Body of pancreas (tissue), 4 donors: ENCODE results near the gene BRME1. TPM values are rescaled to one million over a fixed set of nuclear protein-coding genes. Genes with fewer than 3 reads are reported as not detected.
A peak's percentile ranks its signal among the peaks of the same experiment; 100 is the strongest.

Source experiments
- ATAC-seq: fragments of 150-250 bp; one replicate; pipeline ENCODE4 v1.9.1; 2016
- DNase-seq, 4 donors: peaks; one replicate each; pipeline ENCODE4 v3.0.0-alpha.2; 2019
- H3K27ac ChIP-seq, 4 donors: fragments of 200-600 bp; sonication (generic); 1 replicate in 3 of 4; 2 replicates in 1 of 4; pipeline versions ENCODE4 v1.5.1 to v1.6.1; 2016 to 2019; ENCODE audit warnings: mild to moderate bottlenecking in 1 of 4, mixed read lengths in 1 of 4, moderate library complexity in 1 of 4
- H3K27me3 ChIP-seq, 2 donors: fragments of 200-600 bp; sonication (generic); one replicate each; pipeline ENCODE4 v1.6.0; 2016; ENCODE audit warnings: mild to moderate bottlenecking in 1 of 2
- H3K36me3 ChIP-seq, 2 donors: fragments of 200-600 bp; sonication (generic); replicated peaks in 1 of 2; 2 replicates each; pipeline ENCODE4 v1.5.1; 2016; ENCODE audit warnings: low read depth in 2 of 2; ENCODE audit not compliant: insufficient read depth in 1 of 2
- H3K4me1 ChIP-seq: fragments of 200-600 bp; sonication (generic); one replicate; pipeline ENCODE4 v1.6.0; 2016
- H3K4me3 ChIP-seq, 2 donors: fragments of 200-600 bp; sonication (generic); 1 replicate in 1 of 2; 2 replicates in 1 of 2; pipeline ENCODE4 v1.5.1; 2016 to 2019
- H3K9me3 ChIP-seq, 3 donors: fragments of 200-600 bp; sonication (generic); 1 replicate in 2 of 3; 2 replicates in 1 of 3; pipeline ENCODE4 v1.5.1; 2016
- POLR2A ChIP-seq, 3 donors: fragments of 450-650 bp; IDR thresholded peaks; one replicate each; pipeline ENCODE4 v1.6.1; 2016; ENCODE audit warnings: antibody characterized with exemption in 3 of 3, mild to moderate bottlenecking in 2 of 3
- WGBS, 2 donors: methylation state at CpG; one replicate each; pipeline ENCODE4 v1.1.5; 2017; 5-methylcytosine and 5-hydroxymethylcytosine counted together
- intact Hi-C: fragments of 100-400 bp; cut with DNase I; formaldehyde crosslinking; loops from one replicate; pipeline ENCODE4 v1.15.1; 2023
- microRNA counts, 2 donors: library from miRNA; unstranded; fragments of <30 nt; microRNA quantifications; one replicate each; lab custom pipeline; 2017
- microRNA-seq, 2 donors: library from miRNA; unstranded; fragments of <30 nt; microRNA quantifications; one replicate each; pipeline ENCODE4, GENCODE V29; 2016; ENCODE audit warnings: borderline number of aligned reads in 2 of 2, borderline replicate concordance in 2 of 2
- small RNA-seq: library from RNA; depleted of rRNA; stranded (forward); fragments of <200 nt; gene quantifications from one replicate; pipeline ENCODE3, GENCODE V24; 2016
- total RNA-seq, 2 donors: library from RNA; depleted of rRNA; stranded (reverse); fragments of >200 nt; gene quantifications; one replicate each; pipeline ENCODE4 v1.1.0, GENCODE V29; 2016
- TF ChIP-seq, protein P1 (sequence below), 7 experiments: fragments of 450-650 bp in 4 of 7; fragments of 200-600 bp in 3 of 7; sonication (generic) in 3 of 7; IDR thresholded peaks; one replicate each; pipeline ENCODE4 v1.5.1; 2016 to 2019; ENCODE audit warnings: antibody characterized with exemption in 7 of 7

Gene BRME1
- total RNA-seq, 2 donors from 2014 or later: 3.0 to 4.9 TPM

DNA sequence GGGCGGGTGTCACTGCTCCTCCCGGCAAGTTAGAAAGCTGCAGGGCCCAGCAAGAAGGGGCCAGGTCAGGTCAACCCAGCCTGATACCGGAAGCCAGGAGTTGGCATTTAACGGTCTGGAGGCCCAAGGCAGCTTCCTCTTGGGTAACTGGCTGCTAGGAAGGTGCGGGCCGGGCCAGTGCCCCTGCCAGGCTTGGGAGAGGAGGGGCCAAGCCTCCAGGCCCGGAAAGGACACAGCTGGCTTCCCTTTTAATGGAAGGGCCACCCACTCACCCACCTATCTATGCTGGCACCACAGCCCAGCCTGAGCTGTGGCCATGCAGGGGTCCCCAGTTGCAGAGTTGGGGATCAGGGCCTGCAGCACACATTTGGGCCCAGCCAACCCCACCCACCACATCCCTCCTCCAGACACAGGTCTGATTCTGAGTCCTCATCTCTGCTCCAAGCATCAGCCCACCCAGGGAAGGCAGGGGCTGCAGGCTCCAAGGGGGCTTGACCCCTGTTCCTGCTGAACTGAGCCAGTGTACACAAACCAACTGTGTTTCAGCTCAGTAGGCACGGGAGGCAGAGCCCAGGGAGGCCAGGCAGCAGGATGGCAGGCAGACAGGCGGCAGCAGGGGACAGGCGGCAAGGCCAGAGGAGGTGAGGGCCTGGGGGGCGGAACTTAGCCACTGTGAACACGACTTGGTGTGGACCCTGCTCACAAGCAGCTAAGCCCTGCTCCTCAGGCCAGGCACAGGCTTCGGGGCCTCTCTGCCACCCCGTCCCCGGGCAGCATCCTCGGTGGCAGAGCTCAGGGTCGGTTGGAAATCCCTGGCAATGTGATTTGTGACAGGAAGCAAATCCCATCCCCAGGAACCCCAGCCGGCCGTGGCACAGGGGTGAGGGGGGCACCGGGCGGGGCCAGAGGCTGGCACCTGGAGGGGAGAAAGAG lies 69.9 kb downstream of the BRME1 start:
- 57 to 76% methylated on average over 7 to 20 of the region's 21 CpGs for WGBS, 2 donors
- peaks cover 0 to 4% of the 10 kb centered on the region in 2 donors for H3K36me3 ChIP-seq
- peak overlapping the region in 2 of 4 donors; percentile 71 to 95 for H3K27ac ChIP-seq
- ATAC-seq (no peak), DNase-seq (peak in 1 of 4 donors; percentile 65)
- H3K4me1 ChIP-seq: peaks cover 61% of the 10 kb centered on the region
- no peak overlapping the region for H3K4me3 ChIP-seq
- intact Hi-C loops: no loop called here
- TF ChIP-seq, protein P1, sequence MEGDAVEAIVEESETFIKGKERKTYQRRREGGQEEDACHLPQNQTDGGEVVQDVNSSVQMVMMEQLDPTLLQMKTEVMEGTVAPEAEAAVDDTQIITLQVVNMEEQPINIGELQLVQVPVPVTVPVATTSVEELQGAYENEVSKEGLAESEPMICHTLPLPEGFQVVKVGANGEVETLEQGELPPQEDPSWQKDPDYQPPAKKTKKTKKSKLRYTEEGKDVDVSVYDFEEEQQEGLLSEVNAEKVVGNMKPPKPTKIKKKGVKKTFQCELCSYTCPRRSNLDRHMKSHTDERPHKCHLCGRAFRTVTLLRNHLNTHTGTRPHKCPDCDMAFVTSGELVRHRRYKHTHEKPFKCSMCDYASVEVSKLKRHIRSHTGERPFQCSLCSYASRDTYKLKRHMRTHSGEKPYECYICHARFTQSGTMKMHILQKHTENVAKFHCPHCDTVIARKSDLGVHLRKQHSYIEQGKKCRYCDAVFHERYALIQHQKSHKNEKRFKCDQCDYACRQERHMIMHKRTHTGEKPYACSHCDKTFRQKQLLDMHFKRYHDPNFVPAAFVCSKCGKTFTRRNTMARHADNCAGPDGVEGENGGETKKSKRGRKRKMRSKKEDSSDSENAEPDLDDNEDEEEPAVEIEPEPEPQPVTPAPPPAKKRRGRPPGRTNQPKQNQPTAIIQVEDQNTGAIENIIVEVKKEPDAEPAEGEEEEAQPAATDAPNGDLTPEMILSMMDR (IDR thresholded peaks at IDR 0.05): no peak
- TF ChIP-seq POLR2A (IDR thresholded peaks at IDR 0.05): peak in 1 of 3 donors; percentile 4
- no peaks in the 10 kb centered on the region for H3K9me3 ChIP-seq
- no peaks in the 10 kb centered on the region for H3K27me3 ChIP-seq

DNA sequence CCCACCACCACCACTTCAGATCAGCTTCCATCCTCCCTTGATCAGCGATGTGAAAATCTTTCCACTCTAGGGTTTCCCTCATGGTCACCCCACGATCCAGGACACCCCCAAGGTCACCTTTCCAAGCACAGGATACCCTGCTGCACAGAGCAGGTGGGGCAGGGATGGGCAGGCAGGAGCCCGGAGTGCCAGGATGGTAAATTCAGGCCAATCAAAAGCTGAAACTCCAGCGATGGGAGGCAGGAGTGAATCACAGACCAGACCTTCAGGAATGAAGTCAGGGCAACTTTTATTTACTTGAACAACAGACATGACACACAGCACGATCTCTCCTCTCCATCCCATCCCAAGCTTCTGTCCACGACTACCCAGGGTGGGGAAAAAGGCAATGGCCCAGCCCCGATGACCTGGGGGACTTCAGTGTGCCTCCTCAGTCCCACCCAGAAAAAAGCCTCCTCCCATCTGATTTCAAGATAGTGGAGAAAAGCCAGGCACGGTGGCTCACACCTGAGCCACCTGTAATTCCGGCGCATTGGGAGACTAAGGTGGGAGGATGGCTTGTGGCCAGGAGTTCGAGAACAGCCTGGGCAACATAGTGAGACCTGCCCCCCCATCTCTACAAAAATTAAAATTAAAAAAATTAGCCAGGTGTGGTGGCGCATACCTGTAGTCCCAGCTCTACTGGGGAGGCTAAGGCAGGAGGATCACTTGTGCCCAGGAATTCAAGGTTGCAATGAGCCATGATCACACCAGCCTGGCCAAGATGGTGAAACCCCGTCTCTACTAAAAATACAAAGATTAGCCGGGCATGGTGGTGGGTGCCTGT lies 71.5 kb downstream of the BRME1 start:
- Histone ChIP-seq H3K4me1 (peaks cover 45% of the 10 kb centered on the region), H3K4me3 (no peak overlapping the region), H3K36me3 (peaks cover 0 to 4% of the 10 kb centered on the region in 2 donors), H3K27ac (peak overlapping the region in 3 of 4 donors; percentile 42 to 79 (median 74)), H3K27me3 (no peaks in the 10 kb centered on the region), H3K9me3 (no peaks in the 10 kb centered on the region)
- ATAC-seq (no peak), DNase-seq (no peak)
- intact Hi-C loops: no loop called here
- no peak for TF ChIP-seq POLR2A (IDR thresholded peaks at IDR 0.05)
- TF ChIP-seq, protein P1 (IDR thresholded peaks at IDR 0.05): no peak
- 63 to 65% methylated on average over 13 to 14 of the region's 14 CpGs for WGBS, 2 donors

DNA sequence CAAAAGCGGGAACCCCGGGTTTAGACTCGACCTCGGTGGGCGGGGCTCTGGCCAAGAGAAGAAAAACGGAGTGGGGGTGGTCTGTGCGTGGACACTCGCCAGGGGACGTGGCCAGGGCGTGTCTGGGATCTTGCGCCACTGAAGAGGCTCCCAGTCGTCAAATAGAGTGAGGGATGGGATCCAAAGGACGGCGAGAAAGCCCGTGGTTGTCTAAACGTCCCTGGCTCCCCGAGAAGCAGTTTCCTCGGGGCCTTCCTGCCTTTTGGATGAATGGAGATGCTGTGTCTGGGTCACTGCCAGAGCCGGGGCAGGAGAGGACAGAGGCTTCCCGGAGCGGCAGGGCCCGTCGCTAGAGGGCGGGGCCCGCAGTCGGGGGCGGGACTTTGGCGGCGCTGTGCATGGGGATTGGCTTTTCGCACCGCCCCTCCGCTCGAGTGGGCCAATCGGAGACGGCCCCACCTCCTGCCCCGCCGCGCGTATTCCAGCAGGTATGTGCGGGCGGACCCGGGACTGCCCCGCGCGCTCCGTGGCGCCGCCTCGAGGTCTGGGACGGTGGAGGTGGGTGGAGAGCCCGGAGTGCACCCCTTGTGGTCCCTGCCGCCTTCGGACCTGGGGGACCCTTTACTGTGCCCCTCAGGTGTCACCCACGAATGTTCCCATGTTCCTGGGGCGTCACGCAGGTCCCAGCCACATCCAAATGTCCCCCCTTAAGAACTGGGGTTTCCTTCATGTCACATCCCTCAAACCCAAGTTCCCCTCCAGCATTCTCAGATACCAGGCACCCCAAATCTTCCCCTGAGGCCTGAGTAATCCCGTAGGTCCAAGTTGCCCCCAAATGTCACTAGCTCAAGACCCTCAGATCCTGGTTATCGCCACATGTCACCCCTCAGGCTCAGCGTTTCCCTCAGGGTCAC lies 72.3 kb downstream of the BRME1 start:
- intact Hi-C loops: no loop called here
- WGBS, 2 donors: 5 to 8% methylated on average over 33 to 59 of the region's 59 CpGs
- DNase-seq: peak; percentile 95 to 96 (median 96)
- peak; percentile 96 for ATAC-seq
- H3K4me3 ChIP-seq: no peak overlapping the region
- no peaks in the 10 kb centered on the region for H3K9me3 ChIP-seq
- peaks cover 0 to 4% of the 10 kb centered on the region in 2 donors for H3K36me3 ChIP-seq
- no peaks in the 10 kb centered on the region for H3K27me3 ChIP-seq
- TF ChIP-seq, protein P1 (IDR thresholded peaks at IDR 0.05): peak; percentile 35 to 62 (median 43)
- peak in 2 of 3 donors; percentile 26 to 30 for TF ChIP-seq POLR2A (IDR thresholded peaks at IDR 0.05)
- peak overlapping the region; percentile 5 to 79 (median 58) for H3K27ac ChIP-seq
- peaks cover 36% of the 10 kb centered on the region for H3K4me1 ChIP-seq

MicroRNAs encoded within 50 kb of the gene (microRNA counts, 767-probe panel; counts per million panel counts)
- microRNA hsa-miR-181c-5p (lab: Ali Mortazavi, UCI): 0 to 736 counts per million in 2 donors
- 7,024 to 11,841 counts per million in 2 donors for microRNA hsa-miR-23a-3p (lab: Ali Mortazavi, UCI)
- 4,153 to 8,493 counts per million in 2 donors for microRNA hsa-miR-24-3p (lab: Ali Mortazavi, UCI)
- 0 to 736 counts per million in 2 donors for microRNA hsa-miR-27a-3p (lab: Ali Mortazavi, UCI)

Small RNAs within 50 kb of the gene (microRNA-seq; reads per million reads assigned to microRNA genes)
- gene MIR181C (239 to 500 reads per million in 2 donors), gene MIR181D (181 to 265 reads per million in 2 donors)

Small RNAs within 50 kb of the gene (small RNA-seq; reads per million reads assigned to genes)
- gene MIR181C (86.8 reads per million, percentile 96 among the genes with 10 or more reads in this experiment), gene MIR181D (43.9 reads per million, percentile 95 among the genes with 10 or more reads in this experiment)

Other genes with a start within 250 kb of the BRME1 start
- gene MRI1, start 141.6 kb downstream of the BRME1 start, total RNA-seq: 10 to 100 TPM; 69.0 to 82.7 TPM
- gene C19orf53, start 131.7 kb downstream of the BRME1 start, total RNA-seq: 100 to 1,000 TPM in 1 of 2 donors, 10 to 100 TPM in 1; 47.7 to 103 TPM
- 10 to 100 TPM in 1 of 2 donors, 1 to 10 TPM in 1; 3.4 to 12.5 TPM for gene ZSWIM4, start 110.7 kb downstream of the BRME1 start, total RNA-seq
- gene NANOS3, start 29.0 kb downstream of the BRME1 start, total RNA-seq: not detected
- gene CC2D1A, start 84 bp upstream of the BRME1 start, total RNA-seq: 10 to 100 TPM; 35.5 to 52.1 TPM
- under 1 TPM in 1 of 2 donors, not detected in 1; 0.66 TPM for gene PODNL1, start 32.3 kb upstream of the BRME1 start, total RNA-seq
- 10 to 100 TPM in 1 of 2 donors, 1 to 10 TPM in 1; 7.0 to 20.4 TPM for gene DCAF15, start 46.4 kb upstream of the BRME1 start, total RNA-seq
- 1 to 10 TPM; 3.9 to 7.6 TPM for gene RFX1, start 100.2 kb upstream of the BRME1 start, total RNA-seq
- gene RLN3, start 122.0 kb upstream of the BRME1 start, total RNA-seq: not detected
- 1 to 10 TPM; 1.3 to 3.6 TPM for gene IL27RA, start 125.6 kb upstream of the BRME1 start, total RNA-seq
- gene PALM3, start 156.0 kb upstream of the BRME1 start, total RNA-seq: 10 to 100 TPM; 17.4 to 28.3 TPM
- gene MISP3, start 166.7 kb upstream of the BRME1 start, total RNA-seq: 10 to 100 TPM; 21.1 to 25.7 TPM
- not detected for gene C19orf67, start 179.7 kb upstream of the BRME1 start, total RNA-seq
- gene SAMD1, start 184.6 kb upstream of the BRME1 start, total RNA-seq: 10 to 100 TPM; 11.2 to 22.1 TPM
- 10 to 100 TPM; 15.5 to 22.6 TPM for gene PRKACA, start 211.6 kb upstream of the BRME1 start, total RNA-seq
- gene ASF1B, start 230.5 kb upstream of the BRME1 start, total RNA-seq: 1 to 10 TPM in 1 of 2 donors, under 1 TPM in 1; 0.26 to 1.6 TPM